ENCODE data around the gene VGLL2. TPM values are rescaled to one million over a fixed set of nuclear protein-coding genes. Genes with fewer than 3 reads are reported as not detected.

Gene VGLL2
- total RNA-seq, 6 experiments from 2014 or later = not detected

DNA sequence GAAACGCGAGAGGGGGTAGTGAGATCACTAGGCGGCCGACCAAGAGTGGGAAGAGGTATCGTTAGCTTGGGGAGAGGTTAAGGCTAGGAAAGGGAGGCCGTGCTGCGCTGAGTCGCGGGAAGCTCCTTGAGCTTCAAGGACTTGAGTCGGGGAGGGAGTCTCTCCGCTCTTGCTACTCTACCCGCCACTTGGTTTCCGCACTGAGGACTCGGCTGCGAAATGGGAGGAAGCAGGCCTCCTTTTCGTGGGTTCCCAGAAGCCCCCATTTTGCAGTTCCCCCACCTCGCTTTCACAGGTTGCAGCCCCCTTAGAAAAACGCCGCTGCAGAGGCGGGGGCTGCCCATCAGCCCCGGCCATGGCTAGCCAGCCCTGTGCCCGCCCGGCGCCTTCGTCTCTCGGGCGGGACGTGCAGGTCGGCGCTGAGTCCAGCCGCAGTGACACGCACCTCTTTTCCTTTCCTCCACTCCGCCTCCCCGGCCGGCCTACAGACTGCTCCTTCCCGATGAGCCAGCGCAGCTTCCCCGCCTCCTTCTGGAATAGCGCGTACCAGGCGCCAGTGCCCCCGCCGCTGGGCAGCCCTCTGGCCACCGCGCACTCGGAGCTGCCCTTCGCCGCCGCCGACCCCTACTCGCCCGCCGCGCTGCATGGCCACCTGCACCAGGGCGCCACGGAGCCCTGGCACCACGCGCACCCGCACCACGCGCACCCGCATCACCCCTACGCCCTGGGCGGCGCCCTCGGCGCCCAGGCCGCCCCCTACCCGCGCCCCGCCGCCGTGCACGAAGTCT, 4.9 kb downstream of the VGLL2 start:
- no peak overlapping the region for H3K4me3 Mint-ChIP-seq
- H3K36me3 Mint-ChIP-seq (ENCODE audit: low read depth) = no peaks in the 10 kb centered on the region
- peaks cover 45% of the 10 kb centered on the region for H3K27me3 Mint-ChIP-seq (ENCODE audit: insufficient read depth)
- peaks cover under 1% of the 10 kb centered on the region; the same call in 1 of the 2 replicates for H3K4me1 Mint-ChIP-seq (ENCODE audit: low read depth)
- no peak overlapping the region for H3K27ac Mint-ChIP-seq
- no peak for DNase-seq
- H3K9me3 Mint-ChIP-seq = no peaks in the 10 kb centered on the region
- TF ChIP-seq, protein P1, sequence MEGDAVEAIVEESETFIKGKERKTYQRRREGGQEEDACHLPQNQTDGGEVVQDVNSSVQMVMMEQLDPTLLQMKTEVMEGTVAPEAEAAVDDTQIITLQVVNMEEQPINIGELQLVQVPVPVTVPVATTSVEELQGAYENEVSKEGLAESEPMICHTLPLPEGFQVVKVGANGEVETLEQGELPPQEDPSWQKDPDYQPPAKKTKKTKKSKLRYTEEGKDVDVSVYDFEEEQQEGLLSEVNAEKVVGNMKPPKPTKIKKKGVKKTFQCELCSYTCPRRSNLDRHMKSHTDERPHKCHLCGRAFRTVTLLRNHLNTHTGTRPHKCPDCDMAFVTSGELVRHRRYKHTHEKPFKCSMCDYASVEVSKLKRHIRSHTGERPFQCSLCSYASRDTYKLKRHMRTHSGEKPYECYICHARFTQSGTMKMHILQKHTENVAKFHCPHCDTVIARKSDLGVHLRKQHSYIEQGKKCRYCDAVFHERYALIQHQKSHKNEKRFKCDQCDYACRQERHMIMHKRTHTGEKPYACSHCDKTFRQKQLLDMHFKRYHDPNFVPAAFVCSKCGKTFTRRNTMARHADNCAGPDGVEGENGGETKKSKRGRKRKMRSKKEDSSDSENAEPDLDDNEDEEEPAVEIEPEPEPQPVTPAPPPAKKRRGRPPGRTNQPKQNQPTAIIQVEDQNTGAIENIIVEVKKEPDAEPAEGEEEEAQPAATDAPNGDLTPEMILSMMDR (IDR thresholded peaks at IDR 0.05) = no peak

DNA sequence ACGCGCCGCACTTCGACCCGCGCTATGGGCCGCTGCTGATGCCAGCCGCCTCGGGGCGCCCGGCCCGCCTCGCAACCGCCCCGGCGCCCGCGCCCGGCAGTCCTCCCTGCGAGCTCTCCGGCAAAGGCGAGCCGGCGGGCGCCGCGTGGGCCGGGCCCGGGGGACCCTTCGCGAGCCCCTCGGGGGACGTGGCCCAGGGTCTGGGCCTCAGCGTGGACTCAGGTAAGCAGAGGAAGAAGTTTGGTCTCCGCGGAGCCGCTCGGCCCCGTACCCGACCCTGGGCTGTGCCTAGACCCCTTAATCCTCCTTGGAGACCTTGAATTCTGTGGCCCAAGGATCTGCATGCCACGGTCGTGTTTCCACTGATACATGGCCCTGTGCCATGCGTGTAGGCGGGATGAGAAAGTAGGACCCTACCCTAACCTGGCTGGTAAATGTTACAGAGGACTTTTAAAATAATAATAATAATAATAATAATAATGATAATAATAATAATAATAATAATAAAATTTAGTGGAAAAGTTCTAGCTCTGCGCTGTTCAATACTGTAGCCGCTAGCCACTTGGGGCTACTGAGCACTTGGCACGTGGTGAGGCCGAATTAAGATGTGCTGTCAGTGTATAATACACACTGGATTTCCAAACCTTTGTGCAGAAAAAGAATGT, 5.6 kb downstream of the VGLL2 start:
- DNase-seq = no peak
- Mint-ChIP-seq H3K27me3 (ENCODE audit: insufficient read depth) (peaks cover 43% of the 10 kb centered on the region), H3K4me1 (ENCODE audit: low read depth) (no peaks in the 10 kb centered on the region), H3K36me3 (ENCODE audit: low read depth) (no peaks in the 10 kb centered on the region), H3K27ac (no peak overlapping the region), H3K4me3 (no peak overlapping the region), H3K9me3 (no peaks in the 10 kb centered on the region)
- TF ChIP-seq, protein P1 (IDR thresholded peaks at IDR 0.05) = no peak

DNA sequence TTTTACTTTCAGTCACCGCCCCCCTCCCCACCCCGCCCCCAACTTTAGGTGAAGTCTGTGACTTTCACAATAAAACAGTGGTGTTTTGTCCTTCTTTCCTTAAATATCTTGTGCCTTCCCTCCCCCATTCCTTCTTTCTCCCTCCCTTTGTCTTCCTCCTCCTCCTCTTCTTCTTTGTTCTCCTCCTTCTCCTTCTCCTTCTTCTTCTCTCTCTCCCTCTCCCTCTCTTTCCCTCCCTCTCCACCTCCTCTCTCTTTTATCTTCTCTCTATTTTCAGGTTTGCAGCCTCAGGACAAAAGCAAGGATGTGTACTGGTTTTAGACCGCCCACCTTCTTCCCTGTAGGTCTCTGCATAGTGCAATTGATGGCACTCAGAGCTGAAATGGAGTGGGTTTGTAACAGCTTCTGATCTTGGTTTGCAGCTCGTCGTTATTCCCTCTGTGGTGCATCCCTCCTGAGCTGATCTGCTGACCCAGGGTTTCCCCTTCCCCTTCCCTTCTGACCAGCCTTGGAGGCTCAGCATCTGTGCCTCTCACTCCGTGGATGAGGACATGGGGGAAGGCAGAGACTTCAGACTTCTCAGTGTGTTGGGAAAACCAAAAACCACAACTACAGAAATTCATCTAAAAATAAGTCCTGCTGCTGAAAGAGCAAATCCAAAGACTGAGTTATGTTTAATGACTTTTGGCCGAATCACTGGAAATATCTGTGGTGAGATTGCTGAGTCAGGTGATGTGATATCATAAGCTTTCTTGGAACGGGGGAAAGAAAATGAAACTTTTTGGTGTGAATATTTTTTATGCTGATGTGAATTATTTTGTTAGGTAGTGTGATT, 6.9 kb downstream of the VGLL2 start:
- no peak for DNase-seq
- no peaks in the 10 kb centered on the region for H3K36me3 Mint-ChIP-seq (ENCODE audit: low read depth)
- no peaks in the 10 kb centered on the region for H3K4me1 Mint-ChIP-seq (ENCODE audit: low read depth)
- no peaks in the 10 kb centered on the region for H3K9me3 Mint-ChIP-seq
- TF ChIP-seq, protein P1 (IDR thresholded peaks at IDR 0.05) = no peak
- peaks cover 35% of the 10 kb centered on the region for H3K27me3 Mint-ChIP-seq (ENCODE audit: insufficient read depth)
- H3K27ac Mint-ChIP-seq = no peak overlapping the region
- H3K4me3 Mint-ChIP-seq = no peak overlapping the region

DNA sequence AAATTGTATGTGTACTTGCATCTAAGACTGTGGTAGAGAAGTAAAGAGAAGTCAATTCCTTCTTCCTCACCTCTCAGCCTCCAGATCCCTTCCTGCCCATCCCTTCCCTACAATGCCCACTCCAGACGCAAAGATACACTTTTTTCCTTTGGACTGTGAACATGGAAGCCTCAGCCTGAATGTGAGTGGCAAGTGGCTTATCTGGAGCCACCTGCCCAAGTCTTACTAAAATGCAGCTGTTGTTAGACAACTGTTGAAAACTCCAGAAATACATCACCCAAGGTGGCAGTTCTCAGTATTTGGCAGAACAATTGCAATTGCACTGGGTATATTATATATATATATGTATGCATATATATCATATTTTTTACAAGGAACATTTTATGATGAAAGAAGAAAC, 7.5 kb downstream of the VGLL2 start:
- no peaks in the 10 kb centered on the region for H3K9me3 Mint-ChIP-seq
- no peak overlapping the region for H3K27ac Mint-ChIP-seq
- no peak overlapping the region for H3K4me3 Mint-ChIP-seq
- H3K36me3 Mint-ChIP-seq (ENCODE audit: low read depth) = no peaks in the 10 kb centered on the region
- DNase-seq = no peak
- peaks cover 30% of the 10 kb centered on the region for H3K27me3 Mint-ChIP-seq (ENCODE audit: insufficient read depth)
- TF ChIP-seq, protein P1 (IDR thresholded peaks at IDR 0.05) = no peak
- H3K4me1 Mint-ChIP-seq (ENCODE audit: low read depth) = no peaks in the 10 kb centered on the region

DNA sequence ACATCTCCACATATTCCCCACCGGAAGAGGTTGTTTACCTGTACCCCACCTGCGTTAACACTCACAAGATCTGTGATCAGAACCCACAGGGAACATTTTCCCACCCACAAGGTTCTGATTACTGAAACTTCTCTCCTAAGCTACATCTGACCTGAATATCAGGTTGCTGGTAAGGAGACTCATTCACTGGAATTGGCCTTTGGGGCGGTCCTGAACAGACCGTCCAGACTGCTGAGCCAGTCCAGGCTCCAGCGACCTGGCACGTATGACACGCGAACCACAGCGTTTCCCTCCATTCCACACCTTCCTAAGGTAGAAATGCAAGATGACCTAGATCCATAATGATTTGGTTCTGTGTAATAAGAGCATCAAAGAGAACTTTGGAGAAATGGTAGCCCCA, 9.8 kb downstream of the VGLL2 start:
- H3K4me1 Mint-ChIP-seq (ENCODE audit: low read depth) = no peaks in the 10 kb centered on the region
- TF ChIP-seq, protein P1 (IDR thresholded peaks at IDR 0.05) = no peak
- H3K36me3 Mint-ChIP-seq (ENCODE audit: low read depth) = no peaks in the 10 kb centered on the region
- DNase-seq = no peak
- no peak overlapping the region for H3K4me3 Mint-ChIP-seq
- H3K27ac Mint-ChIP-seq = no peak overlapping the region
- H3K9me3 Mint-ChIP-seq = no peaks in the 10 kb centered on the region
- peaks cover 10% of the 10 kb centered on the region; the same call in 1 of the 2 replicates for H3K27me3 Mint-ChIP-seq (ENCODE audit: insufficient read depth)

Measured in HFFc6 (cell line).